Fibroblast of lung (primary cell): ENCODE measurements around the gene NOXO1.

Experiments
- EZH2 ChIP-seq: IDR thresholded peaks from 2 replicates; pipeline ENCODE4 v1.5.1; 2012; ENCODE audit warnings: low read length, control low read depth, mild to moderate bottlenecking; ENCODE audit errors: missing control alignments
- TF ChIP-seq, protein P1 (sequence below), 2 donors: IDR thresholded peaks in 1 of 2; conservative IDR thresholded peaks in 1 of 2; 1 replicate in 1 of 2; 2 replicates in 1 of 2; pipeline ENCODE4 v1.5.1; 2011 to 2012; ENCODE audit warnings: low read length in 2 of 2, control low read depth in 1 of 2, inconsistent platforms in 1 of 2, low read depth in 1 of 2, mild to moderate bottlenecking in 1 of 2

DNA sequence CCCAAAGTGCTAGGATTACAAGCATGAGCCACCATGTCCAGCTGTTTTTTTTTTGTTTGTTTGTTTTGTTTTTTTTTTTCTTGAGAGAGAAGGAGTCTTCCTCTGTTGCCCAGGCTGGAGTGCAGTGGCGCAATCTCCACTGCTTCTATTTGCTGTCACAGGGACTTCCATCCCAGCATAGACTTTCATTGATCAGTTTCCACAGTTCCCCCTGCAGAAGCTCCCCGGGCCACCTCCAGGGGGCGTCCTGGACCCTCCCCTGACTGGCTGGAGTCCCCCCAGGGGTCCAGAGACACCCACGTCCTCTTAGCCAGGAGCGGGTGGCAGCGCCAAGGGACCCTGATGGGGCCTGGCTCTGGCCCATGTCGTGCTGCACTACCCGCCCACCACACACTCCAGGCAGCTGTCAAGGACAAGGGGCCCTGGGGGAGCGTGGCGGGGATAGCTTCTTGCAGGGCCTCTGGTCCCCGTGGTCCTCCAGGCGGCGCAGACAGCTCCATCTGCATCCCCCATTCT, 35.2 kb upstream of the NOXO1 start:
- TF ChIP-seq, protein P1, sequence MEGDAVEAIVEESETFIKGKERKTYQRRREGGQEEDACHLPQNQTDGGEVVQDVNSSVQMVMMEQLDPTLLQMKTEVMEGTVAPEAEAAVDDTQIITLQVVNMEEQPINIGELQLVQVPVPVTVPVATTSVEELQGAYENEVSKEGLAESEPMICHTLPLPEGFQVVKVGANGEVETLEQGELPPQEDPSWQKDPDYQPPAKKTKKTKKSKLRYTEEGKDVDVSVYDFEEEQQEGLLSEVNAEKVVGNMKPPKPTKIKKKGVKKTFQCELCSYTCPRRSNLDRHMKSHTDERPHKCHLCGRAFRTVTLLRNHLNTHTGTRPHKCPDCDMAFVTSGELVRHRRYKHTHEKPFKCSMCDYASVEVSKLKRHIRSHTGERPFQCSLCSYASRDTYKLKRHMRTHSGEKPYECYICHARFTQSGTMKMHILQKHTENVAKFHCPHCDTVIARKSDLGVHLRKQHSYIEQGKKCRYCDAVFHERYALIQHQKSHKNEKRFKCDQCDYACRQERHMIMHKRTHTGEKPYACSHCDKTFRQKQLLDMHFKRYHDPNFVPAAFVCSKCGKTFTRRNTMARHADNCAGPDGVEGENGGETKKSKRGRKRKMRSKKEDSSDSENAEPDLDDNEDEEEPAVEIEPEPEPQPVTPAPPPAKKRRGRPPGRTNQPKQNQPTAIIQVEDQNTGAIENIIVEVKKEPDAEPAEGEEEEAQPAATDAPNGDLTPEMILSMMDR (conservative IDR thresholded peaks at IDR 0.05 in 1 of 2, IDR thresholded peaks at IDR 0.05 in 1 of 2; ENCODE audit: low read depth in 1 of 2, low read length in 2 of 2), result peak; percentile 39 to 43
- TF ChIP-seq EZH2, result no peak
